ENCODE results near the gene ARAP1. TPM values are rescaled to one million over a fixed set of nuclear protein-coding genes. Genes with fewer than 3 reads are reported as not detected.

Gene ARAP1
- polyA plus RNA-seq, 1 donor (not counting 4 experiments of a cell fraction or from before 2014, with no cell fraction given) = 32.8 TPM

GRCh38 chr11:72672597-72673238 lies 79.5 kb downstream of the ARAP1 start:
- no peak for DNase-seq (ENCODE audit: low read depth, low spot score)
- no peaks in the 10 kb centered on the region for H3K4me1 ChIP-seq (ENCODE audit: control insufficient read depth, extremely low read depth, insufficient read depth, low read length)
- H2AFZ ChIP-seq (ENCODE audit: control insufficient read depth, low read length) = no peak overlapping the region
- no peak overlapping the region for H3K9ac ChIP-seq (ENCODE audit: control insufficient read depth, extremely low read depth, insufficient read depth, low read length)
- no peaks in the 10 kb centered on the region for H3K79me2 ChIP-seq (ENCODE audit: control insufficient read depth, insufficient read depth, low read length)
- no peak overlapping the region for H3K27ac ChIP-seq (ENCODE audit: control insufficient read depth, insufficient read depth, low read length)
- TF ChIP-seq CTCF (optimal IDR thresholded peaks at IDR 0.05 in 1 of 3, IDR thresholded peaks at IDR 0.05 in 1 of 3, conservative IDR thresholded peaks at IDR 0.05 in 1 of 3; ENCODE audit: extremely low read depth in 1 of 3, insufficient read depth in 2 of 3, low read length in 3 of 3) (no peak), EZH2 (IDR thresholded peaks at IDR 0.05; ENCODE audit: low read length) (no peak)
- no peaks in the 10 kb centered on the region for H3K36me3 ChIP-seq (ENCODE audit: control insufficient read depth in 2 of 2, extremely low read depth in 1 of 2, insufficient read depth in 2 of 2, low read length in 2 of 2)
- H3K27me3 ChIP-seq (ENCODE audit: control insufficient read depth, extremely low read depth, insufficient read depth, low read length) = peaks cover 63% of the 10 kb centered on the region
- dilution Hi-C loops (cut with MboI; ENCODE audit: extremely low pct_ligation_motif_present, low sequenced_read_pairs) = no loop called here
- H3K9me1 ChIP-seq (ENCODE audit: control insufficient read depth, extremely low read depth, insufficient read depth, low read length) = no peaks in the 10 kb centered on the region
- no peaks in the 10 kb centered on the region for H4K20me1 ChIP-seq (ENCODE audit: control insufficient read depth, extremely low read depth, insufficient read depth, low read length)
- H3K9me3 ChIP-seq (ENCODE audit: control insufficient read depth, low read depth, low read length) = no peaks in the 10 kb centered on the region
- FAIRE-seq = no peak
- H3K4me2 ChIP-seq (ENCODE audit: control insufficient read depth, extremely low read depth, insufficient read depth, low read depth, low read length) = no peak overlapping the region
- no peak overlapping the region for H3K4me3 ChIP-seq (ENCODE audit: control insufficient read depth in 2 of 3, extremely low read depth in 1 of 3, insufficient read depth in 2 of 3, low read depth in 1 of 3, low read length in 3 of 3)

GRCh38 chr11:72671152-72672099 lies 80.8 kb downstream of the ARAP1 start:
- H3K9me3 ChIP-seq (ENCODE audit: control insufficient read depth, low read depth, low read length) = no peaks in the 10 kb centered on the region
- dilution Hi-C loops (cut with MboI; ENCODE audit: extremely low pct_ligation_motif_present, low sequenced_read_pairs) = no loop called here
- no peak overlapping the region for H3K4me2 ChIP-seq (ENCODE audit: control insufficient read depth, extremely low read depth, insufficient read depth, low read depth, low read length)
- H3K79me2 ChIP-seq (ENCODE audit: control insufficient read depth, insufficient read depth, low read length) = no peaks in the 10 kb centered on the region
- no peak overlapping the region for H3K27ac ChIP-seq (ENCODE audit: control insufficient read depth, insufficient read depth, low read length)
- no peaks in the 10 kb centered on the region for H4K20me1 ChIP-seq (ENCODE audit: control insufficient read depth, extremely low read depth, insufficient read depth, low read length)
- no peaks in the 10 kb centered on the region for H3K4me1 ChIP-seq (ENCODE audit: control insufficient read depth, extremely low read depth, insufficient read depth, low read length)
- no peak for DNase-seq (ENCODE audit: low read depth, low spot score)
- no peak overlapping the region for H2AFZ ChIP-seq (ENCODE audit: control insufficient read depth, low read length)
- H3K27me3 ChIP-seq (ENCODE audit: control insufficient read depth, extremely low read depth, insufficient read depth, low read length) = peaks cover 53% of the 10 kb centered on the region
- H3K9me1 ChIP-seq (ENCODE audit: control insufficient read depth, extremely low read depth, insufficient read depth, low read length) = no peaks in the 10 kb centered on the region
- H3K4me3 ChIP-seq (ENCODE audit: control insufficient read depth in 2 of 3, extremely low read depth in 1 of 3, insufficient read depth in 2 of 3, low read depth in 1 of 3, low read length in 3 of 3) = no peak overlapping the region
- no peak overlapping the region for H3K9ac ChIP-seq (ENCODE audit: control insufficient read depth, extremely low read depth, insufficient read depth, low read length)
- no peaks in the 10 kb centered on the region for H3K36me3 ChIP-seq (ENCODE audit: control insufficient read depth in 2 of 2, extremely low read depth in 1 of 2, insufficient read depth in 2 of 2, low read length in 2 of 2)
- no peak for TF ChIP-seq EZH2 (IDR thresholded peaks at IDR 0.05; ENCODE audit: low read length)
- no peak for TF ChIP-seq CTCF (optimal IDR thresholded peaks at IDR 0.05 in 1 of 3, IDR thresholded peaks at IDR 0.05 in 1 of 3, conservative IDR thresholded peaks at IDR 0.05 in 1 of 3; ENCODE audit: extremely low read depth in 1 of 3, insufficient read depth in 2 of 3, low read length in 3 of 3)
- no peak for FAIRE-seq
